ENCODE data around the gene CNTF. TPM values are rescaled to one million over a fixed set of nuclear protein-coding genes. Genes with fewer than 3 reads are reported as not detected.
A peak's percentile ranks its signal among the peaks of the same experiment; 100 is the strongest.

CNTF gene
- total and polyA plus RNA-seq, 10 of the 15 experiments (the other 5 are each of a cell fraction or from before 2014, with no cell fraction given): 0.16 to 2.3 (median 0.73) TPM

- TF ChIP-seq CBFB (IDR thresholded peaks at IDR 0.05; ENCODE audit: low read depth) (peak; percentile 97), SIX5 (IDR thresholded peaks at IDR 0.05; ENCODE audit: low read depth, low read length, severe bottlenecking) (no peak), SUZ12 (IDR thresholded peaks at IDR 0.05; ENCODE audit: unreplicated experiment) (no peak), ESRRA (IDR thresholded peaks at IDR 0.05; ENCODE audit: low read length) (peak; percentile 90; the same call in 1 of the 2 replicates), NBN (IDR thresholded peaks at IDR 0.05) (peak; percentile 90), CEBPB (IDR thresholded peaks at IDR 0.05; ENCODE audit: borderline replicate concordance in 1 of 2, low read depth in 2 of 2, low read length in 2 of 2) (peak in 1 of 2 experiments; percentile 91; a peak in 2 of 4 replicates), NR2F1 (conservative IDR thresholded peaks at IDR 0.05) (peak; percentile 99), BRCA1 (IDR thresholded peaks at IDR 0.05; ENCODE audit: low read depth, low read length) (0 out of 2 replicates have a peak, but pooled peaks have one; percentile 25), CBX5 (IDR thresholded peaks at IDR 0.05; ENCODE audit: low read depth) (peak; percentile 81; the same call in 1 of the 2 replicates), MXI1 (IDR thresholded peaks at IDR 0.05; ENCODE audit: low read depth, low read length) (peak; percentile 67; the same call in 1 of the 2 replicates), ASH2L (IDR thresholded peaks at IDR 0.05; ENCODE audit: borderline replicate concordance, low read depth) (no peak), E2F4 (IDR thresholded peaks at IDR 0.05; ENCODE audit: low read depth, low read length) (0 out of 2 replicates have a peak, but pooled peaks have one; percentile 32), CREB1 (IDR thresholded peaks at IDR 0.05; ENCODE audit: low read depth) (peak; percentile 68), WRNIP1 (IDR thresholded peaks at IDR 0.05; ENCODE audit: borderline replicate concordance, low read depth, low read length) (peak; percentile 90), MYC (IDR thresholded peaks at IDR 0.05; ENCODE audit: insufficient read depth, insufficient read length, insufficient replicate concordance, low read length, severe bottlenecking) (no peak), YY1 (IDR thresholded peaks at IDR 0.05; ENCODE audit: low read depth, low read length) (peak; percentile 46; the same call in 1 of the 2 replicates), SKIL (IDR thresholded peaks at IDR 0.05; ENCODE audit: low read depth, poor library complexity, severe bottlenecking) (peak; percentile 92)
- TF ChIP-seq, protein P1, sequence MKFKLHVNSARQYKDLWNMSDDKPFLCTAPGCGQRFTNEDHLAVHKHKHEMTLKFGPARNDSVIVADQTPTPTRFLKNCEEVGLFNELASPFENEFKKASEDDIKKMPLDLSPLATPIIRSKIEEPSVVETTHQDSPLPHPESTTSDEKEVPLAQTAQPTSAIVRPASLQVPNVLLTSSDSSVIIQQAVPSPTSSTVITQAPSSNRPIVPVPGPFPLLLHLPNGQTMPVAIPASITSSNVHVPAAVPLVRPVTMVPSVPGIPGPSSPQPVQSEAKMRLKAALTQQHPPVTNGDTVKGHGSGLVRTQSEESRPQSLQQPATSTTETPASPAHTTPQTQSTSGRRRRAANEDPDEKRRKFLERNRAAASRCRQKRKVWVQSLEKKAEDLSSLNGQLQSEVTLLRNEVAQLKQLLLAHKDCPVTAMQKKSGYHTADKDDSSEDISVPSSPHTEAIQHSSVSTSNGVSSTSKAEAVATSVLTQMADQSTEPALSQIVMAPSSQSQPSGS (IDR thresholded peaks at IDR 0.05; ENCODE audit: low read length): peak; percentile 90
- TF ChIP-seq, protein P2, sequence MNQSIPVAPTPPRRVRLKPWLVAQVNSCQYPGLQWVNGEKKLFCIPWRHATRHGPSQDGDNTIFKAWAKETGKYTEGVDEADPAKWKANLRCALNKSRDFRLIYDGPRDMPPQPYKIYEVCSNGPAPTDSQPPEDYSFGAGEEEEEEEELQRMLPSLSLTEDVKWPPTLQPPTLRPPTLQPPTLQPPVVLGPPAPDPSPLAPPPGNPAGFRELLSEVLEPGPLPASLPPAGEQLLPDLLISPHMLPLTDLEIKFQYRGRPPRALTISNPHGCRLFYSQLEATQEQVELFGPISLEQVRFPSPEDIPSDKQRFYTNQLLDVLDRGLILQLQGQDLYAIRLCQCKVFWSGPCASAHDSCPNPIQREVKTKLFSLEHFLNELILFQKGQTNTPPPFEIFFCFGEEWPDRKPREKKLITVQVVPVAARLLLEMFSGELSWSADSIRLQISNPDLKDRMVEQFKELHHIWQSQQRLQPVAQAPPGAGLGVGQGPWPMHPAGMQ (IDR thresholded peaks at IDR 0.05; ENCODE audit: borderline replicate concordance): 0 out of 2 replicates have a peak, but pooled peaks have one; percentile 20
- TF ChIP-seq, protein P3, sequence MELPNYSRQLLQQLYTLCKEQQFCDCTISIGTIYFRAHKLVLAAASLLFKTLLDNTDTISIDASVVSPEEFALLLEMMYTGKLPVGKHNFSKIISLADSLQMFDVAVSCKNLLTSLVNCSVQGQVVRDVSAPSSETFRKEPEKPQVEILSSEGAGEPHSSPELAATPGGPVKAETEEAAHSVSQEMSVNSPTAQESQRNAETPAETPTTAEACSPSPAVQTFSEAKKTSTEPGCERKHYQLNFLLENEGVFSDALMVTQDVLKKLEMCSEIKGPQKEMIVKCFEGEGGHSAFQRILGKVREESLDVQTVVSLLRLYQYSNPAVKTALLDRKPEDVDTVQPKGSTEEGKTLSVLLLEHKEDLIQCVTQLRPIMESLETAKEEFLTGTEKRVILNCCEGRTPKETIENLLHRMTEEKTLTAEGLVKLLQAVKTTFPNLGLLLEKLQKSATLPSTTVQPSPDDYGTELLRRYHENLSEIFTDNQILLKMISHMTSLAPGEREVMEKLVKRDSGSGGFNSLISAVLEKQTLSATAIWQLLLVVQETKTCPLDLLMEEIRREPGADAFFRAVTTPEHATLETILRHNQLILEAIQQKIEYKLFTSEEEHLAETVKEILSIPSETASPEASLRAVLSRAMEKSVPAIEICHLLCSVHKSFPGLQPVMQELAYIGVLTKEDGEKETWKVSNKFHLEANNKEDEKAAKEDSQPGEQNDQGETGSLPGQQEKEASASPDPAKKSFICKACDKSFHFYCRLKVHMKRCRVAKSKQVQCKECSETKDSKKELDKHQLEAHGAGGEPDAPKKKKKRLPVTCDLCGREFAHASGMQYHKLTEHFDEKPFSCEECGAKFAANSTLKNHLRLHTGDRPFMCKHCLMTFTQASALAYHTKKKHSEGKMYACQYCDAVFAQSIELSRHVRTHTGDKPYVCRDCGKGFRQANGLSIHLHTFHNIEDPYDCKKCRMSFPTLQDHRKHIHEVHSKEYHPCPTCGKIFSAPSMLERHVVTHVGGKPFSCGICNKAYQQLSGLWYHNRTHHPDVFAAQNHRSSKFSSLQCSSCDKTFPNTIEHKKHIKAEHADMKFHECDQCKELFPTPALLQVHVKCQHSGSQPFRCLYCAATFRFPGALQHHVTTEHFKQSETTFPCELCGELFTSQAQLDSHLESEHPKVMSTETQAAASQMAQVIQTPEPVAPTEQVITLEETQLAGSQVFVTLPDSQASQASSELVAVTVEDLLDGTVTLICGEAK (IDR thresholded peaks at IDR 0.05; ENCODE audit: borderline replicate concordance): peak; percentile 4; the same call in 1 of the 2 replicates
Measured at GRCh38 chr11:58577555-58578135, 44.8 kb upstream of the CNTF start (continued).

Data from GM12878 (cell line).